NCI-H2081 (cell line): ENCODE measurements around the gene CACNA2D4.

Experiments
- DNase-seq, 2 experiments: peaks; one replicate each; lab custom pipeline; 2025; lab: John Stamatoyannopoulos, UW

Gene CACNA2D4

GRCh38 chr12:1919284-1919683 lies 832 bp upstream of the CACNA2D4 start:
- no peak for DNase-seq

- DNase-seq = no peak
These were observed 408 bp upstream of the CACNA2D4 start for GRCh38 chr12:1918884-1919236.

GRCh38 chr12:1917172-1918070 lies 1.0 kb downstream of the CACNA2D4 start:
- DNase-seq = no peak

GRCh38 chr12:1916371-1917171 lies 1.9 kb downstream of the CACNA2D4 start:
- DNase-seq = peak; percentile 33 to 73

GRCh38 chr12:1915082-1915968 lies 3.1 kb downstream of the CACNA2D4 start:
- DNase-seq = no peak

GRCh38 chr12:1914114-1914911 lies 4.1 kb downstream of the CACNA2D4 start:
- no peak for DNase-seq

- no peak for DNase-seq
These were observed 4.9 kb downstream of the CACNA2D4 start for GRCh38 chr12:1913377-1914113.

- no peak for DNase-seq
These were observed 5.7 kb downstream of the CACNA2D4 start for GRCh38 chr12:1912580-1913376.

GRCh38 chr12:1911598-1912575 lies 6.6 kb downstream of the CACNA2D4 start:
- DNase-seq = peak; percentile 51 to 83

- DNase-seq = no peak
These were observed 8.0 kb downstream of the CACNA2D4 start for GRCh38 chr12:1910468-1910867.

GRCh38 chr12:1908758-1909157 lies 9.7 kb downstream of the CACNA2D4 start:
- DNase-seq = no peak

GRCh38 chr12:1907652-1908611 lies 10.5 kb downstream of the CACNA2D4 start:
- no peak for DNase-seq

- no peak for DNase-seq
These were observed 11.9 kb downstream of the CACNA2D4 start for GRCh38 chr12:1906579-1906978.

- no peak for DNase-seq
These were observed 13.6 kb downstream of the CACNA2D4 start for GRCh38 chr12:1904875-1905274.

GRCh38 chr12:1896964-1897363 lies 21.5 kb downstream of the CACNA2D4 start:
- no peak for DNase-seq

- no peak for DNase-seq
These were observed 27.6 kb downstream of the CACNA2D4 start for GRCh38 chr12:1890810-1891209.

- DNase-seq = no peak
These were observed 28.2 kb downstream of the CACNA2D4 start for GRCh38 chr12:1890119-1890703.
